LoVo (cell line): ENCODE data around the gene TAF12.
"Not testable (repeated sequence)": the region's sequence is repeated elsewhere in the genome, so short reads cannot be mapped to it uniquely, and the experiment has no call there.

Source experiments
- DNase-seq: peaks from one replicate; pipeline ENCODE4 v3.0.0-alpha.2; 2016; ENCODE audit warnings: low spot score

TAF12 gene

GRCh38 chr1:28644494-28644893 lies 1.6 kb upstream of the TAF12 start:
- DNase-seq, result no peak

GRCh38 chr1:28642056-28642846 lies 616 bp downstream of the TAF12 start:
- no peak for DNase-seq

GRCh38 chr1:28640766-28641165 lies 2.1 kb downstream of the TAF12 start:
- peak; percentile 26 for DNase-seq

GRCh38 chr1:28632560-28632959 lies 10.3 kb downstream of the TAF12 start:
- DNase-seq, result no peak

- DNase-seq, result no peak
These were observed 11.2 kb downstream of the TAF12 start for GRCh38 chr1:28631713-28632112.

- no peak for DNase-seq
These were observed 29.7 kb downstream of the TAF12 start for GRCh38 chr1:28613175-28613574.

GRCh38 chr1:28606771-28607170 lies 36.1 kb downstream of the TAF12 start:
- no peak for DNase-seq

- DNase-seq, result no peak
These were observed 37.9 kb downstream of the TAF12 start for GRCh38 chr1:28604962-28605361.

GRCh38 chr1:28604411-28604810 lies 38.5 kb downstream of the TAF12 start:
- DNase-seq, result no peak

- peak; percentile 45 for DNase-seq
These were observed 40.1 kb downstream of the TAF12 start for GRCh38 chr1:28602536-28603439.

GRCh38 chr1:28601696-28602095 lies 41.2 kb downstream of the TAF12 start:
- peak; percentile 41 for DNase-seq

GRCh38 chr1:28596276-28596675 lies 46.6 kb downstream of the TAF12 start:
- DNase-seq, result not testable (repeated sequence)

GRCh38 chr1:28595412-28596191 lies 47.3 kb downstream of the TAF12 start:
- DNase-seq, result no peak

- DNase-seq, result not testable (repeated sequence)
These were observed 48.0 kb downstream of the TAF12 start for GRCh38 chr1:28594686-28595411.

GRCh38 chr1:28593988-28594356 lies 48.9 kb downstream of the TAF12 start:
- DNase-seq, result not testable (repeated sequence)

GRCh38 chr1:28592321-28593071 lies 50.4 kb downstream of the TAF12 start:
- DNase-seq, result no peak

- DNase-seq, result no peak
These were observed 51.1 kb downstream of the TAF12 start, which contains the start of gene RAB42 for GRCh38 chr1:28591708-28592320. RAB42 (plus strand) TSS chr1:28592265; CDS start chr1:28592512, 247 bp downstream.

- not testable (repeated sequence) for DNase-seq
These were observed 56.1 kb downstream of the TAF12 start for GRCh38 chr1:28586585-28587391.

GRCh38 chr1:28582248-28582615 lies 60.6 kb downstream of the TAF12 start:
- peak; percentile 32 for DNase-seq
